GM18951 (cell line): ENCODE results near the gene PDHX.

ENCODE experiments used
- POLR2A ChIP-seq: IDR thresholded peaks from 4 replicates; pipeline ENCODE4 v1.6.1; 2011; ENCODE audit warnings: mild to moderate bottlenecking; ENCODE audit not compliant: insufficient read length, insufficient read depth; ENCODE audit errors: extremely low read depth
- in situ Hi-C: fragments of 300-500 bp; cut with MboI; formaldehyde crosslinking; loops from one replicate; pipeline ENCODE4 v1.12.0; 2022; ENCODE audit warnings: low sequenced_read_pairs, mixed read lengths, inconsistent platforms; ENCODE audit not compliant: unreplicated experiment

Gene PDHX

DNA sequence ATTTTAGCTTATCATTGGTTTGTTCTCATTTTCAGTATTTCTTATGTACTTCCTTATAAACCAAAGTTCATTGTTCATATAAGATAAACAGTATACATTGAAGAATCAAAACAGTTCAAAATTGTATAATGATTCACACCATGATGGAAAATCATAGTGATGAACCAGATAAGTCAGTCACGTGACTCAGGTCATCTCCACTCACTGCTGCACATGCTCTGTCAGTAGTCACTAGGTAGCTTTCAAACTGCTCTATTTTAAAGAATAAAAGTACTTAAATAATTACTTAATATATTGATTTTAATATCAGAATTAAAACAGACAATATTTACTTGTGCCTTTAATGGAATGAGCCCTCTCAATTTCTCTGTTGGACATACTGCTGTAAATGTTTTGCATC is 37.5 kb downstream of the PDHX start:
- in situ Hi-C loops, result no loop called here
- no peak for TF ChIP-seq POLR2A

DNA sequence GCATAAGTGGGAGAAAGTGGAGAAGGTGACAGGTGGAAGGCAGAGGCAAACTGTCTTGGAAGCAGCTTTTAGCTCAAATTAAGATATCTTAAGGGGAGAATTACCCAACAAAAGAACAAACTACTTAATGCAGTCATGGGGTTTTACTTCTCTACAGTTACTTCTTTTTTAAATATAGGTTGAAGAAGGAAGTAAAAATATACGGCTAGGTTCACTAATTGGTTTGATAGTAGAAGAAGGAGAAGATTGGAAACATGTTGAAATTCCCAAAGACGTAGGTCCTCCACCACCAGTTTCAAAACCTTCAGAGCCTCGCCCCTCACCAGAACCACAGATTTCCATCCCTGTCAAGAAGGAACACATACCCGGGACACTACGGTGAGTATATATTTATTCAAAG is 40.8 kb downstream of the PDHX start:
- no peak for TF ChIP-seq POLR2A
- in situ Hi-C loops, result no loop called here

DNA sequence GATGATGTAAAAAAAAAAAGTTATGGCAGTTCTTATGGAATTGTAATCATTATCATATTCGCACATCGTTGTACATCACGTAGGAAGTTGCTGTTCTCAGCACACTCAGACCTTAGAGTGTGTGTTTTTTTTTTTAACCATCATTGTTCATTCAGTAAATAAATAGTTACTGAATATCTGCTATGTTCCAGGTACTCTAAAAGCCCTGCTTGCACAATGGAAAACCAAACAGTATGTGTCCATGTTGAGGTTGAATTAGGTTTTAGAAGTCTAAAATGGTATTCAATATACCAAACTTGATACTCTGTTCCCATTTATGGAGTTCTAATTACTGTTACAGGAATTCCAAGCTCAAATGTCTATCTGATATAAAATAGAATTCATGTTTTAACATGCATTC is 41.2 kb downstream of the PDHX start:
- in situ Hi-C loops, result no loop called here
- no peak for TF ChIP-seq POLR2A

DNA sequence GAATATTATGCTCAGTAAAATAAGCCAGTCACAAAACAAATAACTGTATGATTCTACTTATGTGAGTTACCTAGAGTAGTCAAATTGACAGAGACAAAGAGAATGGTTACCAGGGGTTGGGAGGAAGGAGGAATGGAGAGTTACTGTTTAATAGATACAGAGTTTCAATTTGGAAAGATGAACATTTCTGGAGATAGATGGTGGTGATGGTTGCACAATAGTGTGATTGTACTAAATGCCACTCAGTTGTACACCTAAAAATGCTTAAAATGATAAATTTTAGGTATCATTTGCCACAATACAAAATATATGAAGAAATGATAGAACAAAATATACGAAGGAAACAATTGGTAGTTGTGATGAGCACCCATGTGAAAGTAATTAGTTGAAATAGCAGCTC is 43.4 kb downstream of the PDHX start:
- no peak for TF ChIP-seq POLR2A
- in situ Hi-C loops, result no loop called here

DNA sequence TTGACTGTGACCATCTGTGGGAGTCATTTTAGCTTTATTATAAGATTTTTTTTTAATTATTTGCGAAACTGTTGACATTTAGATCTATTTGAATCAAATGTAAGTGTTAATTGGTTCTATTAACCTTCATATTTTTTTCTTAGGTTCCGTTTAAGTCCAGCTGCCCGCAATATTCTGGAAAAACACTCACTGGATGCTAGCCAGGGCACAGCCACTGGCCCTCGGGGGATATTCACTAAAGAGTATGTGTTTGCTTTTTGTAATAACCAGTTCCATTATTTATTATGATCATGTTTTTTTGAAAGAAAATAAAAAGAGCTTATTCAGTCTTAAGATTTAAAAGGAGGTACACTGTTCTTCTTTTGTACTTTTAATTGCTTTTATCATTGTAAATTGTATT is 43.9 kb downstream of the PDHX start:
- no peak for TF ChIP-seq POLR2A
- in situ Hi-C loops, result no loop called here

DNA sequence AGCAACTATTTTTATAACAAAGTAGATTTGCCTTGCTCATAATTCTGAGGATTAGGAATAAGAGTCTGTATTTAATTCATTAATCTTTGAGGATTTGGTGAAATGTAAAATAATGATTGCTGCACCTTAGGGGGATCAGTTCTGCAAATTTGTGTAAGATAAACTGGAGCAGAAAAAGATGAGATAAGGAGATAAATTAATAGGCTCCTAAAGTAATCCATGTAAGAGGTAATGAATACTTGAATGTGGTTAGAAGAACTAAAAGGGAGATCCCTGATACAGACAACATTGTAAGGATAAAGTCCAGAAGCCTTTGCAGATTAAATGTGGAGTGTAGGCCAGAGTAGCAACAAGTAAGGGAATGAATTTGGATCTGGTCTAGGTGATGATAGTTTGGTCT is 45.6 kb downstream of the PDHX start:
- in situ Hi-C loops, result no loop called here
- TF ChIP-seq POLR2A, result no peak

DNA sequence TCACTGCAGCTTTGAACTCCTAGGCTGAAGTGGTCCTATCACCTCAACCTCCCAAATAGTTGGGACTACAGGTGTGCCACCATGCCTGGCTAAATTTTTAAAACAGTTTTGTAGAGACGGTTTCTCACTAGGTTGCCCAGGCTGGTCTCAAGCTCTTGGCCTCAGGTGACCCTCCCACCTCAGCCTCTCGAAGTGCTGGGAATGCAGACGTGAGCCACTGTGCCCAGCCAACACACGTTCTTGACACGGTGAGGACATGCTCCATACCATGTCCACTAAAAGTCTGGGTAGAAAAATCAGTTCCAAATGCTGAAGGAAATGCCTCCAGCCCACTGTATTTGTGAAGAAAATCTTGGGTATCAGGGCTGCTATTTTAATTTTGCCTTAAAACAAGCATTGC is 46.9 kb downstream of the PDHX start:
- in situ Hi-C loops, result no loop called here
- TF ChIP-seq POLR2A, result no peak

DNA sequence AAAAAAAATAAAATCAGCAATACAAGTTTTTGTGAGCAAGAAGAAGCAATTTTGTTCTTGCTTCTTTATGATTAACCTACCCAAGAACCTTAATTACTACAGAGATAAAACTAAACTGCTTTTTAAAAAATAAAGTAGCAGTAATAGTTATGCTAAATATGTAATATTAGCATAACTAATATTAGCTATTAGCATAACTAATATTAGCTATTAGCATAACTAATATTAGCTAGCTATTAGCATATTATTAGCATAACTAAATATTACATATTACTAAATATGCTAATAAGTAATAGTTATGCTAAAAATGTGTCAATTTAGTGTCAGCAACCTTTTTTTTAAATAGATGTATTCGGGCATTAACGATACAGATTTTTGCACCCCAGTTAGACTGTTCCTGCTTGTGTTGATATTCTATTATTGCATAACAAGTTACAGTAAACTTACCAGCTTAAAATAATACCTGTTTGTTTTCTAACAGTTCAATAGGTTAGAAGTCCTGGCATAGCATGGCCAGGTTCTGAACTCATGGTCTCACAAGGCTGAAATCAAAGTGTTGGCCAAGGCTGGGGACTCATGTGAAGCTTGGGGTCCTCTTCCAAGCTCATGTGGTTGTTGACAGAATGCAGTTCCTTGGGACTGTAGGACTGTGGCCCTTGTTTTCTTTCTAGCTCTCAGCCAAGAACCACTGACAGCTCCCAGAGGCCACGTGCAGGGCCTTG is 48.4 kb downstream of the PDHX start:
- in situ Hi-C loops, result no loop called here
- no peak for TF ChIP-seq POLR2A

DNA sequence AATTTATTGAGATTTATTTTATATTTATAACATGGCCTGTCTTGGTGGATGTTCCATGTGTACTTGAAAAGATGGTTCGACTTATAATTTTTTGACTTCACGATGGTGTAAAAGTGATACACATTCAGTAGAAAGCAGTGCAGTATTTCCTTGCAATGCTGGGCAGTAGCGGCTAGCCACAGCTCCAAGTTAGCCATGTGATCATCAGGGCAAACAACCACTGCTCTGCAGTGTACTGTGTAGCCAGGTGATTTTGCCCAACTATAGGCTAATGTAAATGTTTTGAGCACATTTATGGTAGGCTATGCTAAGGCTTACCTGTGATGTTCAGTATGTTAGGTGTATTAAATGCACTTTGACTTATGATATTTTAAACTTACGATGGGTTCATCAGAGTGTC is 52.4 kb downstream of the PDHX start:
- TF ChIP-seq POLR2A, result no peak
- in situ Hi-C loops, result no loop called here

DNA sequence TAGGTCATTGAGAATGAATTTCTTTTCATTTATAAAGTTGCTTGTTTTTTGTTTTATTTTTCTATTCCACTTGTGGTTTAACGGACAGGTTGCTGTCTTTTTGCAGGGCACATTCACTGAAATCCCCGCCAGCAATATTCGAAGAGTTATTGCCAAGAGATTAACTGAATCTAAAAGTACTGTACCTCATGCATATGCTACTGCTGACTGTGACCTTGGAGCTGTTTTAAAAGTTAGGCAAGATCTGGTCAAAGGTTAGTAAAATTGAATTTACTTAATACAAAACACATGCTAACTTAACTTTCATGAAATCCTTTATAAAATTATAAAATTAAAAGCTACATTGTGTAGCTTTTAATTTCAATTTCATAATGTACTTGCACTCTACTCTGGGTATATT is 53.6 kb downstream of the PDHX start:
- in situ Hi-C loops, result no loop called here
- TF ChIP-seq POLR2A, result no peak

DNA sequence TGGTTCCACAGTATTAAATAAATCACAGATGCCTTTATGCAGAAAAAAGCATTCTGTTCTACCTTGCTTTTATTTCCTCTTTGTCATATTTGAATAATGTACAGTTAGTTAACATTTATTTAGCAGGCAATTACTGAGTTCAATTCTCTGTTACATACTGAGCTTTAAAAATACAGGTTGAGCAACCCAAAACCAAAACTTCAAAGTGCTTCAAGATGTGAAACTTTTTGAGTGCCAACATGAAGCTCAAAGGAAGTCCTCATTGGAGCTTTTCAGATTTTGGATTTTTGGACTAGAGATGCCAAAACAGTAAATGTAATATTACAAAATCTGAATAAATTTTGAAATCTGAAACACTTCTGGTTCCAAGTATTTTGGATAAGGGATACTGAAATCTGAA is 54.1 kb downstream of the PDHX start:
- no peak for TF ChIP-seq POLR2A

DNA sequence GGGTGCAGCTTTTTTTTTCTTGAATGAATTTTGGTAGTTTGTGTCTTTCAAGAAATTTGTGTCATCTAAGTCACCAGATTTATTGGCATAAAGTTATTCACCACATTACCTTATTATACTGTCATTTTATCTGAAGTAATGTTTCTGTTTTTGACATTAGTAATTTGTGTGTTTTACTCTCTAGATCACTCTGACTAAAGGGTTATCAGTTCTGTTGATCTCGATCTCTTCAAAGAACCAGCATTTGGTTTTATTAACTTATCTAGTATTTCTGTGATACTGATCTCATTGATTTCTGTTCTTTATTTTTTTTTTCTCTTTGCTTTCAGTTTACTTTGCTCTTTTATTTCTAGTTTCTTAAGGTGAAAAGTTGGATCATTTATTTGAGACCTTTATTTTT is 55.5 kb downstream of the PDHX start:
- TF ChIP-seq POLR2A, result no peak
- in situ Hi-C loops, result no loop called here

More for the DNA sequence above, 54.1 kb downstream of the PDHX start:
- in situ Hi-C loops, result no loop called here

DNA sequence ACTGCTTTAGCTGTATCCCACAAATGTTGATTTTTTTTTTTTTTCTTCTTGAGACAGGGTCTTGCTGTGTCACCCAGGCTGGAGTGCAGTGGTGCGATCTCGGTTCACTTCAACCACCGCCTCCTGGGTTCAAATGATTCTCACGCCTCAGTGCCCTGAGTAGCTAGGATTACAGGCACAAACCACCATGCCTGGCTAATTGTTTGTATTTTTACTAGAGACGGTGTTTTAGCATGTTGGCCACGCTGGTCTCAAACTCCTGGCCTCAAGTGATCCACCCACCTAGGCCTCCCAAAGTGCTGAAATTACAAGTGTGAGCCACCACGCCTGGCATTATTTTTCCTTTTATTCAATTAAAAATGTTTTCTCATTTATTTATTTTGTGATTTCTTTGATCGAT is 55.9 kb downstream of the PDHX start:
- in situ Hi-C loops, result no loop called here
- no peak for TF ChIP-seq POLR2A

DNA sequence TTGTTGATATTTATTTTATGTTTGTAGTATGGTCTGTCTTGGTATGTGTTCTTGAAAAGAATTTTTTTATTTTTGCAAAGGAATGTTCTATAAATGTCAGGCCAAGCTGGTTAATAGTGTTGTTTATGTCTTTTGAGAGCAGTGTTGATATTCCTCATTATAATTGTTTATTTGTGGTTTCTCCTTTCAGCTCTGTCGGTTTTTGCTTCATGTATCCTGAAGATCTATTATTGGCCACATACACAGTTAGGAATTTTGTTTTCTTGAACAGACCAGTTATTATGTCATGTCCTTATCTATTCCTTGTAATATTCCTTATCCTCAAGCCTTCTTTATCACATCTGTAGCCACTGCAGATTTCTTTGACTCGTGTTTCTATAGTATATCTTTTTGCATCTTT is 56.5 kb downstream of the PDHX start:
- in situ Hi-C loops, result no loop called here
- no peak for TF ChIP-seq POLR2A

DNA sequence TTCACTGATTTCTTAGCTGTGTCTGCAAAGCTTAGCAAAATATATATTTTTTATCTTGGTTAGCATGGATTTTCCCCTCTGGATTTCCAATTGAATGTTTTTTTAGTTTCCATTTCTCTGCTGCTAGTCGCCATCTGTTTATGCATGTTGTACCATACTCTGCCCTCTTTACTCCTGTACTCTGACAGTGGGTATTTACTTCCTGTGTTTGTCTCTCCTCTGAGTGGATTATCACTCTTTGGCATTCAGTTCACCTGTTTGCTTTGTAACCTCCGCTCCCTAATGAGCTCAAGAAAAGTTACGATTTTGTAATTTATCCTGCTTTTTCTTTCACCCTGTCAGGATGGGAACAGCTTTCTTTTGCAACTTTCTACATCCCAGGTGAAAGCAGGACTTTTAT is 59.1 kb downstream of the PDHX start:
- no peak for TF ChIP-seq POLR2A
- in situ Hi-C loops, result no loop called here

DNA sequence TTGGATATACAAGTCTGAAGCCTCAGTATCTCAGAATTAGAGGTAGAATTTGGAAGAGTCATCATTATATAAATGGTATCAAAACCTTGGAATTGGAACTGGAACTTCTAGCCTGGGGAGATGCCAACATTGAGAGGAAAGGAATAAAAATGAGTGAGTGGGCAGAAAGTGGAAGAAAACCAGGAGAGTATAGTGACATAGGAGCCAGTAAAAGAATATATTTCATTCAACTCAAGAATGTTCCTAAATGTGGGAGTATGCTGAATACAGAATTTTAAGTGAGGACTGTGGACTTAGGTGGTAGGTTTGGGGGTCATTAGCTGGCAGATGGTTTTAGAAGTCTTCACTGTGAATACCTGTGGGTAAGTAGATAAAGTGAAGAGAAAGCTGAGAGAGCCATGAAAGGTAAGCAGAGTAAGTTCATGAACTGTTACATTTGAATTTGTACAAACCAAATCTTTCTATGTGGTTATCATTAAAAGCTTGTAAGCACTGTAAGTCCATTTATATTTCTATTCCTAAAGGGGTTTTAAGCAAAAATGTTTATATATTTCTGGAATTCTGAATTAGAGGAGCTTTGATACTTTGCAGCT is 60.2 kb downstream of the PDHX start:
- TF ChIP-seq POLR2A, result no peak

More for the DNA sequence above, 60.2 kb downstream of the PDHX start:
- in situ Hi-C loops, result no loop called here
